ENCODE data around the gene CTCF.

CTCF gene

GRCh38 chr16:67676939-67677338 lies 114.6 kb downstream of the CTCF start:
- no peak for DNase-seq (ENCODE audit: extremely low read depth in 1 of 2, low read depth in 1 of 2)

- DNase-seq (ENCODE audit: extremely low read depth in 1 of 2, low read depth in 1 of 2), result no peak
Measured at GRCh38 chr16:67677712-67678111, 115.4 kb downstream of the CTCF start.

GRCh38 chr16:67678354-67679023 lies 116.2 kb downstream of the CTCF start:
- no peak for DNase-seq (ENCODE audit: extremely low read depth in 1 of 2, low read depth in 1 of 2)

- no peak for DNase-seq (ENCODE audit: extremely low read depth in 1 of 2, low read depth in 1 of 2)
Measured at GRCh38 chr16:67679935-67680897, 117.9 kb downstream of the CTCF start.

GRCh38 chr16:67683767-67684166 lies 121.4 kb downstream of the CTCF start:
- no peak for DNase-seq (ENCODE audit: extremely low read depth in 1 of 2, low read depth in 1 of 2)

GRCh38 chr16:67685388-67686112 lies 123.2 kb downstream of the CTCF start:
- DNase-seq (ENCODE audit: extremely low read depth in 1 of 2, low read depth in 1 of 2), result no peak
